Transverse colon (tissue), 4 donors: Measurements from ENCODE around the gene SLC6A15. TPM values are rescaled to one million over a fixed set of nuclear protein-coding genes. Genes with fewer than 3 reads are reported as not detected.

Experiments used
- DNase-seq: peaks from one replicate; pipeline ENCODE4 v3.0.0-alpha.2; 2019
- H3K27ac ChIP-seq, 4 donors: fragments of 200-600 bp; sonication (generic); 2 replicates each; pipeline ENCODE4 v1.5.1; 2016 to 2018; ENCODE audit warnings: inconsistent platforms in 4 of 4
- H3K27me3 ChIP-seq: fragments of 200-600 bp; sonication (generic); 2 replicates; pipeline ENCODE4 v1.5.1; 2017; ENCODE audit warnings: inconsistent platforms
- H3K36me3 ChIP-seq, 4 donors: fragments of 200-600 bp; sonication (generic); 2 replicates each; pipeline ENCODE4 v1.5.1; 2017 to 2019; ENCODE audit warnings: inconsistent platforms in 4 of 4
- H3K4me1 ChIP-seq, 4 donors: fragments of 200-600 bp; sonication (generic); 2 replicates each; pipeline ENCODE4 v1.5.1; 2017 to 2020; ENCODE audit warnings: inconsistent platforms in 4 of 4
- H3K4me3 ChIP-seq, 4 donors: fragments of 200-600 bp; sonication (generic); 1 replicate in 1 of 4; 2 replicates in 3 of 4; pipeline versions ENCODE4 v1.5.1 to v1.6.1; 2017 to 2019; ENCODE audit warnings: inconsistent platforms in 4 of 4
- H3K9me3 ChIP-seq, 2 donors: fragments of 200-600 bp; sonication (generic); 2 replicates each; pipeline ENCODE4 v1.5.1; 2017 to 2019; ENCODE audit warnings: inconsistent platforms in 2 of 2
- EP300 ChIP-seq: sonication (generic); formaldehyde crosslinking; IDR thresholded peaks from one replicate; pipeline ENCODE4 v1.6.1; 2017; ENCODE audit warnings: antibody characterized with exemption, low read depth
- POLR2A ChIP-seq: fragments of 450-650 bp; IDR thresholded peaks from one replicate; pipeline ENCODE4 v1.6.1; 2016; ENCODE audit warnings: antibody characterized with exemption, mild to moderate bottlenecking, moderate library complexity
- POLR2AphosphoS5 ChIP-seq, 3 donors: sonication (generic); formaldehyde crosslinking; IDR thresholded peaks; one replicate each; pipeline ENCODE4 v1.6.1; 2016; ENCODE audit warnings: antibody characterized with exemption in 3 of 3
- whole genome bisulfite sequencing, 2 donors: methylation state at CpG; one replicate each; pipeline ENCODE4 v1.1.5; 2018; ENCODE audit warnings: low coverage in 1 of 2; 5-methylcytosine and 5-hydroxymethylcytosine counted together
- in situ Hi-C, 4 donors: fragments of 200-750 bp; cut with MboI; loops; one replicate each; pipeline versions ENCODE4 v1.15.0 to v1.15.1; 2017; ENCODE audit warnings: low sequenced_read_pairs in 3 of 4, low pct_ligation_motif_present in 1 of 4, low pct_unique_long_range_greater_than_20kb in 1 of 4
- intact Hi-C: fragments of 100-400 bp; cut with DNase I; formaldehyde crosslinking; loops from one replicate; pipeline ENCODE4 v1.15.1; 2023; ENCODE audit warnings: low total_unique reads
- total RNA-seq, 4 donors: library from RNA; depleted of rRNA; stranded (reverse); fragments of >200 nt; gene quantifications; one replicate each; pipeline ENCODE4 v1.1.0, GENCODE V29; 2016
- TF ChIP-seq, protein P1 (sequence below), 5 experiments: fragments of 200-600 bp in 3 of 5; fragments of 450-650 bp in 2 of 5; sonication (generic) in 3 of 5; IDR thresholded peaks; 1 replicate in 2 of 5; 2 replicates in 3 of 5; pipeline ENCODE4 v1.5.1; 2016 to 2017; ENCODE audit warnings: antibody characterized with exemption in 5 of 5, inconsistent platforms in 3 of 5, mild to moderate bottlenecking in 2 of 5, moderate library complexity in 1 of 5

Gene SLC6A15
- under 1 TPM in 3 of 4 donors, not detected in 1; 0.27 to 0.79 (median 0.37) TPM for total RNA-seq

DNA sequence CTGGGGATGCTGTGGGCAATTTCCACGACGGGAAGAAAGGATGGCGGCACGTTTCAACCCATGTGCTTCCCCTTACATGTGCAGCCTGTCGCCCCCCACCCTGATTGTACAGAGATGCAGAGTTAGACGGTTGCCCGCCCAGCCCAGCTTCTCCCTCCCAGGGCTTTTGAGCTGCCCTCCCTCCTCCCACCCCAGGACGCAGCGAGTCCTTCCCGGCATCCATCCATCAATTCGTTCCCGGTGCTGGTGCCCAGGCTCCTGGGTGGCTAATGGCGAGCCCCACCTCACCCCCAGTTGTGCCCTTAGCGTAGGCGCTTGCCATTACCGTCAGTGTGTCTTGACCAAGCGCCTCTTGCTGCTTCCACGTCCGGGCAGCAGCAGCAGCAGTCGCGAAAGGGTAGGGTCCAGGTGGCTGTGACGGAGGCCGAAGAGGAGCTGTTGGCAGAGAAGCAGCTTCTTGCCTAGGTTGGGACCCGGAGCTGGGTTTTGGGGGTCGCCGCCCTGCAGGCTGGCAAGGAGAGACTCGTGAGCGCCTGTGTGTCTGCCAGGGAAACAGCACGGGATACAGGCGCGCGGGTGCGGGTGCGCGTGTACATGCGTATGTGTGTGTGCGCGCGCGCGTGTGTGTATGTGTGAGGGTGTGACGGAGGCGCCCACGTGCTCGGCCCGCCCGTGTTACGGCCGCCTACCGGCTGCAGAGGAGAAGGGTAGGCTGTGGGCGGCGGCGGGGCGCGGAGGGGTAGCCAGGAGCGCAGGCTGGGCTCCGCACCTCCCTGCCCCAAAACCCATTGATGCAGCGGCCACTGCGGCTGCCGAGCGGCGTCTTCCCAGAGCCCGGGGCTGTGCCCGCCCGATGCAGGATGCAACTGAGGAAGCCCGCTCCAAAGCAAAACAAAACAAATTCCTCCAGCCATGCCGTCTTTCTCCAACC is at the start of gene SLC6A15:
TSS of gene SLC6A15 (minus strand) at position 602 of the 931 bp plus-strand sequence. CDS start 20,679 bp downstream, outside the sequence.
- no peaks in the 10 kb centered on the region for H3K9me3 ChIP-seq
- peaks cover 0 to 25% (median 16%) of the 10 kb centered on the region in 4 donors for H3K4me1 ChIP-seq
- TF ChIP-seq, protein P1, sequence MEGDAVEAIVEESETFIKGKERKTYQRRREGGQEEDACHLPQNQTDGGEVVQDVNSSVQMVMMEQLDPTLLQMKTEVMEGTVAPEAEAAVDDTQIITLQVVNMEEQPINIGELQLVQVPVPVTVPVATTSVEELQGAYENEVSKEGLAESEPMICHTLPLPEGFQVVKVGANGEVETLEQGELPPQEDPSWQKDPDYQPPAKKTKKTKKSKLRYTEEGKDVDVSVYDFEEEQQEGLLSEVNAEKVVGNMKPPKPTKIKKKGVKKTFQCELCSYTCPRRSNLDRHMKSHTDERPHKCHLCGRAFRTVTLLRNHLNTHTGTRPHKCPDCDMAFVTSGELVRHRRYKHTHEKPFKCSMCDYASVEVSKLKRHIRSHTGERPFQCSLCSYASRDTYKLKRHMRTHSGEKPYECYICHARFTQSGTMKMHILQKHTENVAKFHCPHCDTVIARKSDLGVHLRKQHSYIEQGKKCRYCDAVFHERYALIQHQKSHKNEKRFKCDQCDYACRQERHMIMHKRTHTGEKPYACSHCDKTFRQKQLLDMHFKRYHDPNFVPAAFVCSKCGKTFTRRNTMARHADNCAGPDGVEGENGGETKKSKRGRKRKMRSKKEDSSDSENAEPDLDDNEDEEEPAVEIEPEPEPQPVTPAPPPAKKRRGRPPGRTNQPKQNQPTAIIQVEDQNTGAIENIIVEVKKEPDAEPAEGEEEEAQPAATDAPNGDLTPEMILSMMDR (IDR thresholded peaks at IDR 0.05): peak in 2 of 5 experiments; percentile 8 to 16
- no peak for TF ChIP-seq POLR2AphosphoS5 (IDR thresholded peaks at IDR 0.05)
- no peaks in the 10 kb centered on the region for H3K36me3 ChIP-seq
- WGBS, 2 donors: 0 to 12% methylated on average over 6 to 49 of the region's 67 CpGs
- intact Hi-C loops: no loop called here
- no peak within 1 kb of the TSS for H3K27ac ChIP-seq
- DNase-seq: no peak
- H3K27me3 ChIP-seq: peaks cover 60% of the 10 kb centered on the region
- in situ Hi-C loops: no loop called here
- H3K4me3 ChIP-seq: peak within 1 kb of the TSS in 3 of 4 donors; percentile 20 to 48 (median 33)

DNA sequence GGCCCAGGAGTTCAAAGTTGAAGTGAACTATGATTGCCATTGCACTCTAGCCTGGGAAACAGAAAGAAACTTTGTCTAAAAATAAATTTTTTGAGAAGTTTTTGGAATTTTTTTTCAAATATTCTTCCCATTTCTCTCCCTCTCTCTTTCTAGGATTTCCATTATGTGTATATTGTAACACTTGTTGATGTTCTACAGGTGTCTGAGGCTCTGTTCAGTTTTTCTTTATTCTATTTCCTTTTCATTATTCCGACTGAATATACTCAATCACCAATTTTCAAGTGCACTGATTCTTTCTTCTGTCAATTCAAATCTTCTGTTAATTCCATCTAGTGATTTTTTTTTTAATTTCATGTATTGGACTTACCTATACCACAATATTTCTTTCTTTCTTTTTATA is 48.3 kb upstream of the SLC6A15 start:
- TF ChIP-seq, protein P1 (IDR thresholded peaks at IDR 0.05): no peak
- TF ChIP-seq POLR2A: no peak
- intact Hi-C loops: no loop called here
- Histone ChIP-seq H3K27ac (no peak overlapping the region), H3K27me3 (no peaks in the 10 kb centered on the region), H3K4me3 (no peak overlapping the region), H3K9me3 (no peaks in the 10 kb centered on the region), H3K4me1 (no peaks in the 10 kb centered on the region), H3K36me3 (no peaks in the 10 kb centered on the region)
- WGBS, 2 donors: 71 to 89% methylated on average over 1 of the region's 1 CpG
- DNase-seq: no peak
- in situ Hi-C loops: no loop called here

DNA sequence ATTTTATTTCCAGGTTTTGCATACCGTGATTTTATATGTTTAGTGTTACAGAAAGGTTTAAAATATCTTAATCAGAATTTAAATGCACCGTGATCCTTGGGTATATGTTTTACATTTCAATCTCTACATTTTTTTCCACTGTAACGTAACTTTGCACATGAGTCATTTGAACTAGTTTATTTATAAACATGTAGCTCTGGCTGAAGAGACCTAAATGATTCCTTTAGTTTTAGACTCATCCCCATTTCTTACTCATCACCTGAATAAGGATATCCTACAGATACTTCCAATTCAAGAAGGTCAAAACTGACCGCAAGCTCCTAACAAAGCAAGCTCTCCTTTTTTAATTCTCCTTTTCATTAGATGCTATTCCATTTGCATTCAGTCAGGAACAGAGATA is 42.7 kb upstream of the SLC6A15 start:
- no peaks in the 10 kb centered on the region for H3K9me3 ChIP-seq
- in situ Hi-C loops (no loop called here), intact Hi-C loops (no loop called here)
- no peak overlapping the region for H3K27ac ChIP-seq
- H3K36me3 ChIP-seq: no peaks in the 10 kb centered on the region
- WGBS, 2 donors: 64 to 73% methylated on average over 4 of the region's 4 CpGs
- H3K4me3 ChIP-seq: no peak overlapping the region
- no peak for DNase-seq
- TF ChIP-seq, protein P1 (IDR thresholded peaks at IDR 0.05): no peak
- TF ChIP-seq POLR2AphosphoS5 (IDR thresholded peaks at IDR 0.05) (no peak), EP300 (no peak), POLR2A (no peak)
- no peaks in the 10 kb centered on the region for H3K4me1 ChIP-seq
- no peaks in the 10 kb centered on the region for H3K27me3 ChIP-seq

DNA sequence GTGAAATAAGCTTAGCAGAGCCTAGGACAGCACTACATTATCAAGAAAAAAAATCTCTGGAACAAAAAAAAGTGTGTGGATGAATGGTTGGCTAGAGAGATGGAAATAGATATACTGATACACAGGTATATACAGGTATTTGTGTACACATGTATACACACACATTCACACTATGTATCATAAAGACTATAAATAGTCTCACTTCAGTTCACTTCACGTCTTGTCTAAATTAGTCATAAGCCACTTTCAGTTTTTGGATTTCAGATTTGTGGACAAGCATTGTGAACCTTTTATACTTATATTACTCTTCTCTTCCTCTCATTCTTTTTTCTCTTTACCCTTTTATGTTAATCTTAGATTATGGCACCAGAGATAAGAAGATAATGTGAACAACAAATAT is 41.8 kb upstream of the SLC6A15 start:
- WGBS, 2 donors: 43 to 52% methylated on average over 1 of the region's 1 CpG
- intact Hi-C loops (no loop called here), in situ Hi-C loops (no loop called here)
- no peaks in the 10 kb centered on the region for H3K4me1 ChIP-seq
- no peak for DNase-seq
- no peak overlapping the region for H3K4me3 ChIP-seq
- H3K9me3 ChIP-seq: no peaks in the 10 kb centered on the region
- no peaks in the 10 kb centered on the region for H3K36me3 ChIP-seq
- no peaks in the 10 kb centered on the region for H3K27me3 ChIP-seq
- no peak overlapping the region for H3K27ac ChIP-seq
- TF ChIP-seq POLR2AphosphoS5 (IDR thresholded peaks at IDR 0.05): no peak
- no peak for TF ChIP-seq EP300
- TF ChIP-seq, protein P1 (IDR thresholded peaks at IDR 0.05): no peak
- no peak for TF ChIP-seq POLR2A
